ENCODE measurements around the gene OR2A2. TPM values are rescaled to one million over a fixed set of nuclear protein-coding genes. Genes with fewer than 3 reads are reported as not detected.

OR2A2 gene
- total RNA-seq (not detected in 2 replicates), polyA plus RNA-seq (not detected in 2 replicates), polyA minus RNA-seq (not detected in 2 replicates)
- not detected for total RNA-seq (2013)

- no peaks in the 10 kb centered on the region for H3K9me3 Mint-ChIP-seq (ENCODE audit: insufficient read depth)
- H3K4me1 Mint-ChIP-seq: no peaks in the 10 kb centered on the region
These were observed at the start of gene OR2A2 for GRCh38 chr7:144109283-144109682. Gene OR2A2, plus strand, starts transcription at chr7:144109583. Its CDS starts 0 bp downstream, at chr7:144109583.

GRCh38 chr7:144063710-144064109 is 45.7 kb upstream of the OR2A2 start:
- Histone ChIP-seq H4K20me1 (ENCODE audit: control insufficient read depth, insufficient read depth, low read length, poor library complexity, severe bottlenecking) (no peaks in the 10 kb centered on the region), H3K9ac (ENCODE audit: low read length) (no peak overlapping the region), H3K4me2 (replicated peaks; ENCODE audit: low read depth, low read length, poor library complexity, severe bottlenecking) (no peak overlapping the region), H3K9me3 (ENCODE audit: control extremely low read depth in 1 of 3, control insufficient read depth in 2 of 3, insufficient read depth in 1 of 3, low read length in 2 of 3) (peaks cover 0 to 10% (median 0%) of the 10 kb centered on the region in 3 donors), H3K4me1 (ENCODE audit: control insufficient read depth in 2 of 2, insufficient read depth in 2 of 2, low read length in 2 of 2) (no peaks in the 10 kb centered on the region), H3K27me3 (replicated peaks in 1 of 4; ENCODE audit: control extremely low read depth in 1 of 4, control insufficient read depth in 3 of 4, insufficient read depth in 4 of 4, low read length in 3 of 4) (peaks cover 0 to 2% (median 0%) of the 10 kb centered on the region in 4 experiments), H3K79me2 (ENCODE audit: control insufficient read depth, insufficient read depth, low read length) (no peaks in the 10 kb centered on the region), H3K36me3 (replicated peaks in 1 of 2; ENCODE audit: control extremely low read depth in 1 of 2, control insufficient read depth in 1 of 2, extremely low read depth in 1 of 2, insufficient read depth in 2 of 2, low read length in 1 of 2) (no peaks in the 10 kb centered on the region), H3K27ac (ENCODE audit: low read length in 2 of 2) (no peak overlapping the region), H3K4me3 (ENCODE audit: control extremely low read depth in 1 of 5, extremely low read depth in 1 of 5, insufficient read depth in 1 of 5, low read depth in 2 of 5, low read length in 4 of 5) (no peak overlapping the region), H2AFZ (ENCODE audit: insufficient read depth, low read depth, low read length, poor library complexity, severe bottlenecking) (no peak overlapping the region)
- peaks cover 10% of the 10 kb centered on the region for H3K27me3 Mint-ChIP-seq
- H3K4me3 Mint-ChIP-seq: no peak overlapping the region
- ATAC-seq (ENCODE audit: low read depth) (no peak), DNase-seq (no peak)
- POLR2A ChIA-PET: no interaction called here
- H3K4me1 Mint-ChIP-seq: no peaks in the 10 kb centered on the region
- no CpG with 5 or more reads among the region's 3 CpGs for WGBS (ENCODE audit: insufficient coverage)
- no peak for TF ChIP-seq CTCF (IDR thresholded peaks at IDR 0.05)
- TF ChIP-seq EZH2 (IDR thresholded peaks at IDR 0.05; ENCODE audit: borderline replicate concordance, insufficient read depth, low read depth, low read length, poor library complexity, severe bottlenecking): no peak
- H3K27ac Mint-ChIP-seq: no peak overlapping the region
- intact Hi-C loops (cut with micrococcal nuclease): no loop called here
- H3K9me3 Mint-ChIP-seq (ENCODE audit: insufficient read depth): no peaks in the 10 kb centered on the region
- CTCF ChIA-PET: interaction anchor here (1.7 kb wide), 1 partner anchor 17 kb away, joined by 3 read pairs; no protein-coding TSS in a partner anchor

More at GRCh38 chr7:144109283-144109682, at the start of gene OR2A2:
- Histone ChIP-seq H3K4me1 (ENCODE audit: control insufficient read depth in 2 of 2, insufficient read depth in 2 of 2, low read length in 2 of 2) (no peaks in the 10 kb centered on the region), H3K4me2 (replicated peaks; ENCODE audit: low read depth, low read length, poor library complexity, severe bottlenecking) (no peak within 1 kb of the TSS), H3K27ac (ENCODE audit: low read length in 2 of 2) (no peak within 1 kb of the TSS), H4K20me1 (ENCODE audit: control insufficient read depth, insufficient read depth, low read length, poor library complexity, severe bottlenecking) (no peaks in the 10 kb centered on the region), H3K9me3 (ENCODE audit: control extremely low read depth in 1 of 3, control insufficient read depth in 2 of 3, insufficient read depth in 1 of 3, low read length in 2 of 3) (no peaks in the 10 kb centered on the region), H3K36me3 (replicated peaks in 1 of 2; ENCODE audit: control extremely low read depth in 1 of 2, control insufficient read depth in 1 of 2, extremely low read depth in 1 of 2, insufficient read depth in 2 of 2, low read length in 1 of 2) (no peaks in the 10 kb centered on the region), H3K4me3 (ENCODE audit: control extremely low read depth in 1 of 5, extremely low read depth in 1 of 5, insufficient read depth in 1 of 5, low read depth in 2 of 5, low read length in 4 of 5) (no peak within 1 kb of the TSS), H3K9ac (ENCODE audit: low read length) (no peak within 1 kb of the TSS), H3K79me2 (ENCODE audit: control insufficient read depth, insufficient read depth, low read length) (no peaks in the 10 kb centered on the region), H2AFZ (ENCODE audit: insufficient read depth, low read depth, low read length, poor library complexity, severe bottlenecking) (no peak within 1 kb of the TSS), H3K27me3 (replicated peaks in 1 of 4; ENCODE audit: control extremely low read depth in 1 of 4, control insufficient read depth in 3 of 4, insufficient read depth in 4 of 4, low read length in 3 of 4) (no peaks in the 10 kb centered on the region)
- WGBS (ENCODE audit: insufficient coverage): no CpG with 5 or more reads among the region's 2 CpGs
- ChIA-PET CTCF (no interaction called here), POLR2A (no interaction called here)
- TF ChIP-seq CTCF (IDR thresholded peaks at IDR 0.05) (no peak), EZH2 (IDR thresholded peaks at IDR 0.05; ENCODE audit: borderline replicate concordance, insufficient read depth, low read depth, low read length, poor library complexity, severe bottlenecking) (no peak)
- intact Hi-C loops (cut with micrococcal nuclease): no loop called here
- Mint-ChIP-seq H3K27ac (no peak within 1 kb of the TSS), H3K27me3 (peaks cover 18% of the 10 kb centered on the region), H3K4me3 (no peak within 1 kb of the TSS)
- no peak for DNase-seq
- ATAC-seq (ENCODE audit: low read depth): no peak
